Kidney (tissue), 14 donors: Measurements from ENCODE around the gene SLC7A1. TPM values are rescaled to one million over a fixed set of nuclear protein-coding genes. Genes with fewer than 3 reads are reported as not detected.

Experiments
- DNase-seq, 5 donors: peaks; one replicate each; pipeline ENCODE4 v3.0.0-alpha.2; 2013 to 2020
- FAIRE-seq: peaks from 2 replicates; lab custom pipeline; 2012; peaks lifted over from hg19 to GRCh38; lab: Jason Lieb, UNC
- H3K27ac ChIP-seq, 2 donors: one replicate each; pipeline ENCODE4 v1.7.0; 2013; ENCODE audit warnings: low read depth in 2 of 2, low read length in 2 of 2, inconsistent platforms in 1 of 2
- H3K27me3 ChIP-seq: one replicate; pipeline ENCODE4 v1.7.1; 2013; ENCODE audit warnings: low read length, inconsistent platforms; ENCODE audit not compliant: control insufficient read depth, insufficient read depth
- H3K36me3 ChIP-seq, 3 donors: one replicate each; pipeline versions ENCODE4 v1.7.0 to v1.7.1; 2013; ENCODE audit warnings: low read length in 3 of 3, control low read depth in 1 of 3, inconsistent platforms in 1 of 3; ENCODE audit not compliant: insufficient read depth in 3 of 3, control insufficient read depth in 2 of 3
- H3K4me1 ChIP-seq, 3 donors: one replicate each; pipeline versions ENCODE4 v1.7.0 to v1.7.1; 2013; ENCODE audit warnings: low read length in 3 of 3, inconsistent platforms in 1 of 3, low read depth in 1 of 3; ENCODE audit not compliant: control insufficient read depth in 2 of 3, insufficient read depth in 2 of 3
- H3K4me3 ChIP-seq, 3 donors: one replicate each; pipeline versions ENCODE4 v1.7.0 to v1.8.1; 2013; ENCODE audit warnings: low read length in 3 of 3, control low read depth in 1 of 3, inconsistent platforms in 1 of 3
- H3K9ac ChIP-seq, 3 donors: one replicate each; pipeline versions ENCODE4 v1.7.0 to v1.7.1; 2013; ENCODE audit warnings: low read length in 3 of 3, control low read depth in 1 of 3, inconsistent platforms in 1 of 3
- H3K9me3 ChIP-seq, 3 donors: one replicate each; pipeline versions ENCODE4 v1.7.0 to v1.7.1; 2013; ENCODE audit warnings: low read length in 3 of 3, control low read depth in 1 of 3, inconsistent platforms in 1 of 3; ENCODE audit not compliant: control insufficient read depth in 2 of 3, insufficient read depth in 1 of 3
- CTCF ChIP-seq: IDR thresholded peaks from 3 replicates; pipeline ENCODE4 v1.5.1; 2012; ENCODE audit warnings: mild to moderate bottlenecking, moderate library complexity, borderline replicate concordance; ENCODE audit not compliant: insufficient read depth; ENCODE audit errors: extremely low read depth
- intact Hi-C: fragments of 100-400 bp; cut with DNase I; formaldehyde crosslinking; loops from one replicate; pipeline ENCODE4 v1.11.1; 2022
- polyA plus RNA-seq: library from polyadenylated mRNA; stranded (reverse); fragments of 350-450 nt; fragmentation: Illumina TruSeq; extraction: RNeasy Lipid Tissue Mini Kit (QIAGEN cat#74804); gene quantifications from one replicate; pipeline ENCODE4 v1.2.3, GENCODE V29; 2014; ENCODE audit warnings: low read depth, low replicate concordance; ENCODE audit not compliant: insufficient read depth
- total RNA-seq: library from RNA; stranded (reverse); fragmentation: NEBNext Ultra II Directional; extraction: Animal tissue kit (Norgen Biotek cat#: 25700); gene quantifications from one replicate; pipeline ENCODE4 v1.2.1, GENCODE V29; 2021
- donor health status: control.
- donor health status: control.
- donor health status: control.
- donor health status: control.
- donor health status: control.
- donor health status: DM: yes; HTN: yes; CAD: no.
- donor health status: Normal renal cell carcinoma (clear cell type).

The SLC7A1 gene
- total and polyA plus RNA-seq, 2 donors from 2014 or later, result 2.8 to 64.5 TPM

- FAIRE-seq (no peak), DNase-seq (no peak)
- Histone ChIP-seq H3K9ac (no peak overlapping the region), H3K27me3 (no peaks in the 10 kb centered on the region), H3K9me3 (no peaks in the 10 kb centered on the region), H3K4me3 (no peak overlapping the region), H3K36me3 (no peaks in the 10 kb centered on the region), H3K27ac (no peak overlapping the region), H3K4me1 (no peaks in the 10 kb centered on the region)
- intact Hi-C loops, result no loop called here
- TF ChIP-seq CTCF, result no peak
Measured at GRCh38 chr13:29547153-29547552, 48.3 kb downstream of the SLC7A1 start.

GRCh38 chr13:29546662-29547061 lies 48.8 kb downstream of the SLC7A1 start:
- H3K4me3 ChIP-seq, result no peak overlapping the region
- DNase-seq (no peak), FAIRE-seq (no peak)
- no peak for TF ChIP-seq CTCF
- H3K9me3 ChIP-seq, result no peaks in the 10 kb centered on the region
- intact Hi-C loops, result no loop called here
- no peaks in the 10 kb centered on the region for H3K4me1 ChIP-seq
- no peak overlapping the region for H3K27ac ChIP-seq
- H3K36me3 ChIP-seq, result no peaks in the 10 kb centered on the region
- no peaks in the 10 kb centered on the region for H3K27me3 ChIP-seq
- H3K9ac ChIP-seq, result no peak overlapping the region

- no peaks in the 10 kb centered on the region for H3K36me3 ChIP-seq
- no peaks in the 10 kb centered on the region for H3K27me3 ChIP-seq
- intact Hi-C loops, result no loop called here
- H3K9ac ChIP-seq, result no peak overlapping the region
- FAIRE-seq (no peak), DNase-seq (no peak)
- no peak overlapping the region for H3K4me3 ChIP-seq
- H3K27ac ChIP-seq, result no peak overlapping the region
- no peaks in the 10 kb centered on the region for H3K4me1 ChIP-seq
- no peak for TF ChIP-seq CTCF
- H3K9me3 ChIP-seq, result no peaks in the 10 kb centered on the region
Measured at GRCh38 chr13:29545988-29546387, 49.5 kb downstream of the SLC7A1 start.
